AG04450 (cell line): Measurements from ENCODE around the gene EGF. TPM values are rescaled to one million over a fixed set of nuclear protein-coding genes. Genes with fewer than 3 reads are reported as not detected.

Experiments
- CTCF ChIA-PET: fragments of 300-600, 350-600 bp; formaldehyde crosslinking; extraction: SDS; loops from one replicate; lab custom pipeline; 2022; ENCODE audit warnings: antibody characterized with exemption, inconsistent platforms; lab: Charles Lee
- POLR2A ChIA-PET: fragments of 350-600 bp; formaldehyde crosslinking; extraction: SDS; loops from one replicate; lab custom pipeline; 2021; ENCODE audit warnings: antibody characterized with exemption, inconsistent platforms; lab: Yijun Ruan, JAX
- DNase-seq: peaks from one replicate; pipeline ENCODE4 v3.0.0-alpha.2; 2011; ENCODE audit warnings: low read depth, low spot score
- H3K27ac ChIP-seq: one replicate; pipeline ENCODE4 v1.5.1; 2012; ENCODE audit warnings: low read depth, low read length, control low read depth
- H3K27me3 ChIP-seq: one replicate; pipeline ENCODE4 v1.6.0; 2012; ENCODE audit warnings: low read length; ENCODE audit not compliant: control insufficient read depth, insufficient read depth
- H3K4me3 ChIP-seq: 2 replicates; pipeline ENCODE4 v1.5.1; 2011; ENCODE audit warnings: mild to moderate bottlenecking, low read depth, low read length, control low read depth
- H3K9me3 ChIP-seq: 2 replicates; pipeline ENCODE4 v1.5.1; 2012; ENCODE audit warnings: low read length; ENCODE audit not compliant: control insufficient read depth, insufficient read depth
- CTCF ChIP-seq: IDR thresholded peaks from 2 replicates; pipeline ENCODE4 v1.5.1; 2011; ENCODE audit warnings: low read depth, low read length, control low read depth, inconsistent platforms
- polyA plus RNA-seq: library from polyadenylated mRNA; depleted of rRNA; stranded (reverse); fragments of >200 nt; gene quantifications from 2 replicates; pipeline ENCODE4 v1.2.3, GENCODE V29; 2011

The EGF gene
- polyA plus RNA-seq, 1 experiment = 0.14 TPM

DNA sequence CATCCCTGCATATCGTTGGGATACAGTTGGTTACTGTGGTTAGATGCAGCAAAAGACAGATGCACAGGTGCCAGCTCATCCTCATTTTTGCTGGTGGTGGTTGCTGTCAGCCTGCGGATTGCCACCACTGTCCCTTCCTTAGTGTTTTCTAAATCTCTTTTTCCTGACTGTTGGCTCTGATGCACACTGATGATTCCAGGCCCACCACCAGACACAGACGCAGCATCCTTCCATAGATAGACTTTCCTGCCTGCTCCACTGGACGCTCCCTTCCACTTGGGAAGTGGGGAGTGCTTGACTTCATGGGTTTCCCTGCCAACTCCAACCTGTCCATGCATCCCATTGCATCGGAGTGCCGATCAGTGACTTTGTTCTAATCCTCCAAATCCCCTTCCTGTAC is 101.5 kb downstream of the EGF start:
- DNase-seq = no peak
- TF ChIP-seq CTCF = no peak
- Histone ChIP-seq H3K27ac (no peak overlapping the region), H3K4me3 (no peak overlapping the region), H3K9me3 (no peaks in the 10 kb centered on the region), H3K27me3 (no peaks in the 10 kb centered on the region)
- POLR2A ChIA-PET = no interaction called here
- CTCF ChIA-PET = interaction anchor here (1.1 to 22.0 kb wide), 2 partner anchors 12 to 498 kb away, joined by 5 to 818 read pairs; no protein-coding TSS in a partner anchor

DNA sequence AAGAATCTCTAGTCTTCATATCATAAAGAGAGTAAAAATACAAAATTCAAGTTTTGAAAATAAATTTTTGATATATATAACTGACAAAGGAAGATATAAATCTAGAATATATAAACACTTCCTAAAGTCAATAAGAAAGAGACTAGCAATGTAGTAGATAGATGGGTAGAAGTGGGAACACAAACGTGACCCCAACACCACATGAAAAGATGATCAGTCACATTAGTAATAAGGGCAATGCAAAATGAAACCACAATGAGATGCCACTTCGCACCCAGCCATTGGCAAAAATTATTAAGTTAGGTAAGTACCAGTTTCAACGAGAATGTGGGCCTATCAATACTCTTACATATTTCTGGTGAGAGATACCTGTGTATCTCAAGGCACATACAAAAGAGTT is 106.5 kb downstream of the EGF start:
- Histone ChIP-seq H3K27me3 (peaks cover under 1% of the 10 kb centered on the region), H3K27ac (no peak overlapping the region), H3K4me3 (no peak overlapping the region), H3K9me3 (no peaks in the 10 kb centered on the region)
- CTCF ChIA-PET = interaction anchor here (0.6 to 2.3 kb wide), 11 partner anchors 13 to 1105 kb away, joined by 3 to 17 read pairs (median 4); no protein-coding TSS in a partner anchor
- no peak for TF ChIP-seq CTCF
- no peak for DNase-seq
- POLR2A ChIA-PET = no interaction called here

DNA sequence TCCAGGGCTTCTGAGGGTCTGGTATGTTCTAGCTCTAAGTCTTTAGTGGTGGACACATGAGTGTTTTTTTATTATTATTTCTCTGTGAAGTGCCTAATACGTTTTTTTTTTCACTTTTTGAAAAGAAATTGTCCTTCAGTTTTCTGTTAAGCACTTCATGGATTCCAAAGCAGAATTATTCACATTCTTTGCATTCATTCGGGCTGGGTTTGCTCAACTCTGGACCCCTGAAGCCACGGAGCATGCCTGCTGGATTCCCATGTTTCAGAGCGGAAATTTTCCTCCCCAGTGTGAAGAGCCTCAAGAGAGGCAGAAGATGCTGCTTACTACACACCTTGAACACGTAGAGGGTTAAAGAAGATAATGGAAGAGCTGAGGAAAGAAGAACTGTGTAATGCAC is 107.5 kb downstream of the EGF start:
- Histone ChIP-seq H3K4me3 (no peak overlapping the region), H3K27me3 (peaks cover 2% of the 10 kb centered on the region), H3K27ac (no peak overlapping the region), H3K9me3 (no peaks in the 10 kb centered on the region)
- no peak for TF ChIP-seq CTCF
- DNase-seq = no peak
- CTCF ChIA-PET = interaction anchor here (0.7 to 2.3 kb wide), 11 partner anchors 14 to 566 kb away, joined by 3 to 17 read pairs (median 6); no protein-coding TSS in a partner anchor
- POLR2A ChIA-PET = interaction anchor here (0.6 kb wide), 1 partner anchor 460 kb away, joined by 7 read pairs; the partner anchor contains the start of gene MCUB

DNA sequence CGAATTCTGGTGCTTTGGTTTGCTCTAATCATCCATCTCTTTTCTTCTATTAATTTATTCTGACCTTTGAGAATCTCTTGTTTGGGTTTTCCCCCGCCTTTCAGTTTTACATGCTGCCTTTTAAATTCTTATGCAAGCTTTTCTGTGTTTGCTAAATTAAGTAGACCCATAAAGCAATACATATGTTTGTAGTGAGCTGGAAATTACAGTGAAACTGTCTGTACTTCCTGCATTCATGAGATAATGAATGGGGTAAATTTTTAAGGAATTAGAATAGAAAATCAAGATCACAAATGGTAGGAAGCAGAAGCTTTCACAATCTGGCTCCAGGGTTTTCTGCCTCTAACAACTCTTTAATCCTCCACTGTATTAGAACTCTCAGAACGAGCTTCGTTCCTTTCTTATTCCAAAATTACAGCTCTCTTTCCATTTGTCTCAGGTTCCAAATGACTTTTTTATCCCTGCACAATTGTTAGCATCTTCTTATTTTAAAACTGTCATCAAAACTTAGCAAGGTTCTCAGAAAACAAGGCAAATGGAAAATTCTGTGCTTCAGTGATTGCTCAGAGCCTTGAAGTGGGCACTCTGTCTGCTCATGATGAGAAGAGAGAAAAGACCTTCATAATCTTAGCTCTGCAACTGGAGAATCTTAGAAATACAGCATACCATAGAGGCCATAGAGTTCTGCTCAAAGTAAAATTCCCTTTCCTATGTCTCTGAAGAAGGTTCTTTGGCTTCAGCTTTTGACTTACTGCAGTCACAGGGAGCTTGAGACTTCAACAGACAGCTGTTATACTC is 108.2 kb downstream of the EGF start:
- no peaks in the 10 kb centered on the region for H3K9me3 ChIP-seq
- peaks cover 2% of the 10 kb centered on the region for H3K27me3 ChIP-seq
- DNase-seq = no peak
- TF ChIP-seq CTCF = no peak
- H3K27ac ChIP-seq = no peak overlapping the region
- POLR2A ChIA-PET = interaction anchor here (0.6 kb wide), 1 partner anchor 461 kb away, joined by 7 read pairs; the partner anchor contains the start of gene MCUB
- CTCF ChIA-PET = interaction anchor here (0.6 to 2.3 kb wide), 8 partner anchors 15 to 496 kb away, joined by 3 to 17 read pairs (median 6); no protein-coding TSS in a partner anchor
- no peak overlapping the region for H3K4me3 ChIP-seq

- no peak for TF ChIP-seq CTCF
- Histone ChIP-seq H3K4me3 (no peak overlapping the region), H3K9me3 (no peaks in the 10 kb centered on the region), H3K27me3 (peaks cover 2% of the 10 kb centered on the region), H3K27ac (no peak overlapping the region)
- DNase-seq = no peak
- CTCF ChIA-PET = no interaction called here
- POLR2A ChIA-PET = no interaction called here
Observed at GRCh38 chr4:110022457-110022856, 109.8 kb downstream of the EGF start.
